Testis (tissue), 3 donors: Measurements from ENCODE around the gene RNF212. TPM values are rescaled to one million over a fixed set of nuclear protein-coding genes. Genes with fewer than 3 reads are reported as not detected.
"Not testable (repeated sequence)": the region's sequence is repeated elsewhere in the genome, so short reads cannot be mapped to it uniquely, and the experiment has no call there.

ENCODE experiments used
- DNase-seq: peaks from one replicate; pipeline ENCODE4 v3.0.0-alpha.2; 2019
- H3K27ac ChIP-seq, 2 donors: fragments of 200-600 bp; sonication (generic); one replicate each; pipeline ENCODE4 v1.5.1; 2019
- H3K27me3 ChIP-seq: fragments of 200-600 bp; sonication (generic); one replicate; pipeline ENCODE4 v1.5.1; 2019
- H3K36me3 ChIP-seq: fragments of 200-600 bp; sonication (generic); one replicate; pipeline ENCODE4 v1.5.1; 2017; ENCODE audit warnings: low read depth; ENCODE audit errors: missing control alignments
- H3K4me1 ChIP-seq: fragments of 200-600 bp; sonication (generic); one replicate; pipeline ENCODE4 v1.5.1; 2019
- H3K4me3 ChIP-seq, 2 donors: fragments of 200-600 bp; sonication (generic); one replicate each; pipeline ENCODE4 v1.5.1; 2017 to 2019
- H3K9me3 ChIP-seq: fragments of 200-600 bp; sonication (generic); one replicate; pipeline ENCODE4 v1.5.1; 2017
- POLR2A ChIP-seq: fragments of 450-650 bp; IDR thresholded peaks from one replicate; pipeline ENCODE4 v1.6.1; 2017; ENCODE audit warnings: antibody characterized with exemption, mild to moderate bottlenecking, moderate library complexity
- WGBS, 2 donors: methylation state at CpG; one replicate each; pipeline ENCODE4 v1.1.5; 2018; 5-methylcytosine and 5-hydroxymethylcytosine counted together
- intact Hi-C: fragments of 100-400 bp; cut with DNase I; formaldehyde crosslinking; loops from one replicate; pipeline ENCODE4 v1.15.1; 2023; ENCODE audit warnings: low total_unique reads
- polyA plus RNA-seq: library from polyadenylated mRNA; stranded (reverse); fragments of 350-450 nt; fragmentation: Illumina TruSeq; extraction: RNeasy Lipid Tissue Mini Kit (QIAGEN cat#74804); gene quantifications from one replicate; pipeline ENCODE4 v1.2.3, GENCODE V29; 2014; ENCODE audit warnings: low read depth, low replicate concordance; ENCODE audit not compliant: insufficient read depth
- total RNA-seq, 2 donors: library from RNA; depleted of rRNA; stranded (reverse); fragments of >200 nt; gene quantifications; one replicate each; pipeline ENCODE4 v1.2.3, GENCODE V29; 2016
- TF ChIP-seq, protein P1 (sequence below), 3 experiments: fragments of 450-650 bp in 2 of 3; fragments of 200-600 bp in 1 of 3; sonication (generic) in 1 of 3; IDR thresholded peaks; one replicate each; pipeline ENCODE4 v1.5.1; 2016 to 2019; ENCODE audit warnings: antibody characterized with exemption in 3 of 3, mild to moderate bottlenecking in 2 of 3, moderate library complexity in 1 of 3

RNF212 gene
- total and polyA plus RNA-seq, 3 donors from 2014 or later: 21.0 to 40.3 (median 33.6) TPM

DNA sequence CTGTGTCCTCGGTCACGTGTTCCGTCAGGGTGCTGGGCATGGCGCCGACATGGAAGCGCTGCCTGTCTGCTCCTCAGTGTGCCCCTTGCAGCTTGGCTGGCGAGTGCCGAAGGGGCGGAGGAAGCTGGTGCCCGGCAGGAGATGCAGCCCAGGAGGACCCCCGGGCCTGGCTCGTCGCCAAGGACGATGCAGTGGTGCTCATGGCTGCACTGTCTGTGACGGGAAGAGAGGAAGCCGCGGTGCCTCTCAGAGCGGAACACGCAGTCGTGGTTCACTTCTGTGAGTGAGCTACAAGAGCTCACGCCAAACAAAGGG, 63.8 kb downstream of the RNF212 start:
- TF ChIP-seq POLR2A: no peak
- TF ChIP-seq, protein P1, sequence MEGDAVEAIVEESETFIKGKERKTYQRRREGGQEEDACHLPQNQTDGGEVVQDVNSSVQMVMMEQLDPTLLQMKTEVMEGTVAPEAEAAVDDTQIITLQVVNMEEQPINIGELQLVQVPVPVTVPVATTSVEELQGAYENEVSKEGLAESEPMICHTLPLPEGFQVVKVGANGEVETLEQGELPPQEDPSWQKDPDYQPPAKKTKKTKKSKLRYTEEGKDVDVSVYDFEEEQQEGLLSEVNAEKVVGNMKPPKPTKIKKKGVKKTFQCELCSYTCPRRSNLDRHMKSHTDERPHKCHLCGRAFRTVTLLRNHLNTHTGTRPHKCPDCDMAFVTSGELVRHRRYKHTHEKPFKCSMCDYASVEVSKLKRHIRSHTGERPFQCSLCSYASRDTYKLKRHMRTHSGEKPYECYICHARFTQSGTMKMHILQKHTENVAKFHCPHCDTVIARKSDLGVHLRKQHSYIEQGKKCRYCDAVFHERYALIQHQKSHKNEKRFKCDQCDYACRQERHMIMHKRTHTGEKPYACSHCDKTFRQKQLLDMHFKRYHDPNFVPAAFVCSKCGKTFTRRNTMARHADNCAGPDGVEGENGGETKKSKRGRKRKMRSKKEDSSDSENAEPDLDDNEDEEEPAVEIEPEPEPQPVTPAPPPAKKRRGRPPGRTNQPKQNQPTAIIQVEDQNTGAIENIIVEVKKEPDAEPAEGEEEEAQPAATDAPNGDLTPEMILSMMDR (IDR thresholded peaks at IDR 0.05): no peak
- 81 to 90% methylated on average over 14 to 21 of the region's 21 CpGs for WGBS, 2 donors

DNA sequence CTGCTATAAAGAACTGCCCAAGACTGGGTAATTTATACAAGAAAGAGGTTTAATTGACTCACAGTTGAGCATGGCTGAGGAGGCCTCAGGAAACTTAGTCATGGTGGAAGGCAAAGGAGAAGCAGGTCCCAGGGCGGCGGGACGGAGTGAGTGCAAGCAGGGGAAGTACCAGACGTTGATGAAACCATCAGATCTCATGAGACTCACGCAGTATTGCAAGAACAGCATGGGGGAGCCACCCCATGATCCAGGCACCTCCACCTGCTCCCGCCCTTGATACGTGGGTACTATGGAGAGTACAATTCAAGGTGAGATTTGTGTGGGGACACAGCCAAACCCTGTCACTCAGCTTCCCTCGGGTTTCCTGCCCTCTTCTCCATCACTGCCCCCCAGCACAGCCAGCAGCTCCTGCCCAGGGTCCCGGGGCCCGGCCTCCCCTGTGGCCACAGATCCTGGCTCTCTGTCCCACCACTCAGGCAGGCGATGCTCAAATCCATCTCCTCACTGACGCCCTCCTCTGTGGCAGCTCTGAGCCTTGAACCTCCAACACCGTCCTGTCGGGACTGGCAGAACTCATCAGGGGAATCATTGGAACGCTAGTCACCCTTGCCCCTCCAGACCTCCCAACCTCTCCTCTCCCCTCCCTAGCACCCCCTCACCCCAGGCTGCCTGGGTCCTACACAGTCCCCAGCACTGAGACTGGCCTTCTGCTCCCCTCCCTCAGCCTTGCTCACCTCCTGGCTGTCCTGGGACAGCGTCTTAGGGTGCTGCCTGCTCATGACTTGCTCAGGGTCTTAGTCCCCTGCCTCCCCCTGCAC, 64.4 kb downstream of the RNF212 start:
- Histone ChIP-seq H3K4me3 (no peak overlapping the region), H3K4me1 (peaks cover 5% of the 10 kb centered on the region), H3K27me3 (no peaks in the 10 kb centered on the region), H3K27ac (no peak overlapping the region), H3K36me3 (no peaks in the 10 kb centered on the region), H3K9me3 (no peaks in the 10 kb centered on the region)
- TF ChIP-seq, protein P1 (IDR thresholded peaks at IDR 0.05): no peak
- TF ChIP-seq POLR2A: no peak
- DNase-seq: no peak
- intact Hi-C loops: no loop called here
- WGBS, 2 donors: 75 to 90% methylated on average over 9 to 16 of the region's 16 CpGs

More for the DNA sequence above, 63.8 kb downstream of the RNF212 start:
- Histone ChIP-seq H3K27me3 (no peaks in the 10 kb centered on the region), H3K9me3 (no peaks in the 10 kb centered on the region), H3K4me3 (no peak overlapping the region), H3K4me1 (peaks cover 4% of the 10 kb centered on the region), H3K27ac (no peak overlapping the region), H3K36me3 (no peaks in the 10 kb centered on the region)
- intact Hi-C loops: no loop called here
- no peak for DNase-seq

DNA sequence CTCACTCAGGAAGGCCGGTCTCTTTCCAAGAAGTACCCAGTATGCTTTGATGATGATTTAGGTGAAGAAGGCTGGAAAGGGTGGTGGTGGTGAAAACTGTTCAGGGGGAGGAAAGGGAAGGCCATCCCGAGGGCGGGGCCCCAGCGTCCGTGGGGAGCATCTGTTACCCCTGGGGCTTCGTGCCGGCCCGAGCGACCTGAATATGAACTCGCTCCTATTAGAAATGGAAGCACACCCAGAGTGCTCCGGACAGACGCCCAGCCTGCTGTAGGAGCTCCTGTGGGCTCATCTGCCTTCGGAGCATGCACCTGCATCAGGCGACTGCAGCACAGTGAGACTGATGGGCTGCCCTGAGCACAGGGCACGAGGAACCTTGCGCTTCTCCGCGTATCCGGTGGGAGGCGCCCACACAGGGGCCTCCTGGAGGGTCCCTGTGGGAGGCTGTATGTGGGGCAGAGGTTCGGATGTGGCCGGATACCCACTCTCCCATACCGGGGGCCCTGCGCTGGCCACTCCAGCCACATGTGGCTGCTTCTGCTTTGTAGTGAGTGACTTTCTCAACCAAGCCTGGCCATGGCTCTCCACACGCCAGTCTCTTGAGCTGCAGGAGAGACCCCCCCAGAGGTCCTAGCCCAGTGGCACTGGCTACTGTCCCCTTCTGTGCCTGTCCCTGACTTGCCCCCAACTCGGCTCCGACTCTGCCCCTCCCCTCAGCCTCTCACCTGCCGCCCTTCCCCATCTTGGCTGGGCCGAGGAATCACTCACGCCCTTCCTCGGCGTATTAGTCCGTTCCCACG, 65.2 kb downstream of the RNF212 start:
- Histone ChIP-seq H3K4me1 (peaks cover 10% of the 10 kb centered on the region), H3K27ac (no peak overlapping the region), H3K4me3 (no peak overlapping the region), H3K9me3 (no peaks in the 10 kb centered on the region), H3K27me3 (no peaks in the 10 kb centered on the region), H3K36me3 (no peaks in the 10 kb centered on the region)
- WGBS, 2 donors: 63 to 69% methylated on average over 31 to 32 of the region's 34 CpGs
- intact Hi-C loops: no loop called here
- DNase-seq: no peak
- TF ChIP-seq, protein P1 (IDR thresholded peaks at IDR 0.05): no peak
- TF ChIP-seq POLR2A: no peak

DNA sequence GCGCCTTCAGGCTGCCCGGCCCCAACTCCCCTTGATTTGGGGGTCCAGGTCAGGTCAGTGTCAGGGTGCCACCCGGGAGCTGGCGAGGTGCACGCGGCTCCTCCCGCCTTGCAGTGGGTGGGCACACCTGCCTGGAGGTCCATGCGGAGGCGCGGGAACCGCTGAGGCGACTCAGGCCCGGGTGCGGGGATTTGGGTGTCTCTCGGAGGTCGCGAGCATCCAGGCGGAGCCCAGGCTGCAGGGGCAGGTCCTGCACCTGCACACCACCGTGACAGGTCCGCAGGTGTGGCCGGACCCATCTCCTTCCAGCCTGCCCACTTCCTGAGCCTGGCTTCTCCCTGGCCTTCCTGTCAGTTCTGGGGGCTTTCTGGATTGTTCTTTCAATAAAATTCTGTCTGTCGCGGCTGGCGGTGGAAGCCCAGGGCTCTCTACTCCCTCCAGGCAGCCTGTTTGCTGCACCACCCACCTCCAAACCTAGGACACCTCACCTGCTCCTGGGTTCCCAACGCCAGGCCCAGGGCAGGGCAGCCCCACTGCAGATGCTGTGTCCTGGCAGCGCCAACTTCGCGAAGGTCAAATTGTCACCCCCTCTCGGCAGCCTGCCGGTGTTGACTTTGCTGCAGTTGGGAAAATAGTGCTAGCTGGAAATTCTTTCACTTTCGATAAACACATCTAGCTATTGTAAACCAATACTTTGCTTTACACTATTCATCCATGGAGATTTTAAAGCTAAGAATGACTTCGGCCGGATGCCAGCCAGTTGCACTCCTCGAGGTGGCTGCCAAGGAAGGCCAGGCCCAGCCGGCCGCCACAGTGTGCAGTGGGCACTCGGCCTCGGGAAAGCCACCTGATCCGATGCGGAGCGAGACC, 66.0 kb downstream of the RNF212 start:
- no peak for DNase-seq
- WGBS, 2 donors: 49 to 58% methylated on average over 10 to 40 of the region's 41 CpGs
- no peaks in the 10 kb centered on the region for H3K9me3 ChIP-seq
- TF ChIP-seq POLR2A: no peak
- TF ChIP-seq, protein P1 (IDR thresholded peaks at IDR 0.05): no peak
- no peak overlapping the region for H3K4me3 ChIP-seq
- peaks cover 10% of the 10 kb centered on the region for H3K4me1 ChIP-seq
- no peaks in the 10 kb centered on the region for H3K27me3 ChIP-seq
- H3K27ac ChIP-seq: no peak overlapping the region
- intact Hi-C loops: no loop called here
- H3K36me3 ChIP-seq: no peaks in the 10 kb centered on the region

DNA sequence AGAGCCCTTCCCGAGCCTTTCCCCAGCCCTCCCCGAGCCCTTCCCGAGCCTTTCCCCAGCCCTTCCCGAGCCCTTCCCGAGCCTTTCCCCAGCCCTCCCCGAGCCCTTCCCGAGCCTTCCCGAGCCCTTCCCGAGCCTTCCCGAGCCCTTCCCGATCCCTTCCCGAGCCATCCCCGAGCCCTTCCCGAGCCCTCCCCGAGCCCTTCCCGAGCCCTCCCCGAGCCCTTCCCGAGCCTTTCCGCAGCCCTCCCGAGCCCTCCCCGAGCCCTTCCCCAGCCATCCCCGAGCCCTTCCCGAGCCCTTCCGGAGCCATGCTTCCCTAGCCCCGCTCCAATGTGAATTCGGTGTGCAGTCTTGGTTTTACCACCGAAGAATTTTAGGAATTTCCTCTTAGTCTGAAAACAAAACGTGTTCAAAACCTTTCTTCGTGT, 66.8 kb downstream of the RNF212 start:
- H3K4me1 ChIP-seq, H3K27me3 ChIP-seq, H3K36me3 ChIP-seq, H3K27ac ChIP-seq, intact Hi-C loops, H3K4me3 ChIP-seq, H3K9me3 ChIP-seq: not testable (repeated sequence)
- DNase-seq: peak; percentile 75
- WGBS, 2 donors: 19 to 20% methylated on average over 29 of the region's 29 CpGs
